ENCODE results near the gene ZNF521. TPM values are rescaled to one million over a fixed set of nuclear protein-coding genes. Genes with fewer than 3 reads are reported as not detected.

Gene ZNF521
- total and polyA plus RNA-seq, 8 donors: 0.80 to 290 (median 11.1) TPM

DNA sequence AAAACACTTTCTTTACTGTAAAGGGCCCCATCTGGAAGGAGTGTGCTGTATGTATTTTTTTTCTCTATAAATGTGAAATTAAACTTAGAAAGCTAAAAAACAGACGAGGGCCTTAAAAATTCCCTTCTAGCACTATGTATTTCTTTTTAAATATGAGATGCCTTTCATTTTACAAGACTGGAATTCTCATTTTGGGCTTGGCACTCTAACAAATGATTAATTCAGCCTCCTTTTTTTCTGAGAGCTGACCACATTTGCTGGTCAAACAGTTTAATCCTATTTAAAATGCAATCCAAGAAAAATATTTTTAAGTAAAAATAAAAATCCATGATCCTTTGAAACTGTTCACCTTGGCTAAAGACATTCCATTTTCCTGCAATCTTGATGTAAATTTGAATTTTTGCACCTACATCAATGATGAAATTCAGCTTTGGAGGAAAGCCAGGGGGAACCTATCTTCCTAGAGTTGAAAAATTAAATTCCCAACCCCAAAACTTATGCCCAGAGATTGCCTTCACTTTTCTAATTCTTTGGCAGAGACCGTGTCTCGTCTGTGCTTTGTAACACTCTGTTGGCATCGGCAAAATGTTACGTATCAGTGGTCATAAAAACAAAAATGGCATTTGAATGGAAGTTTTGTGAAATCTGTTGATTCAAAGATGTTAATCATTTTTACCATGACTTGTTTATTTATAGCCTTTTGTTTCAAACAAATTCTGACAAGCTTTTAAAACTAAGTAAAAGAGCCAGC is 284.5 kb downstream of the ZNF521 start:
- DNase-seq: no peak
- Histone ChIP-seq H3K27me3 (no peaks in the 10 kb centered on the region), H3K9me3 (no peaks in the 10 kb centered on the region), H3K27ac (no peak overlapping the region), H3K36me3 (no peaks in the 10 kb centered on the region), H3K4me3 (no peak overlapping the region), H3K4me1 (peaks cover 0 to 16% (median 0%) of the 10 kb centered on the region in 4 donors)
- intact Hi-C loops (cut with DNase I; ENCODE audit: low total_unique reads): no loop called here
- TF ChIP-seq EP300 (IDR thresholded peaks at IDR 0.05): no peak
- no peak for TF ChIP-seq POLR2AphosphoS5 (IDR thresholded peaks at IDR 0.05)
- no peak for TF ChIP-seq POLR2A (IDR thresholded peaks at IDR 0.05)
- TF ChIP-seq, protein P1, sequence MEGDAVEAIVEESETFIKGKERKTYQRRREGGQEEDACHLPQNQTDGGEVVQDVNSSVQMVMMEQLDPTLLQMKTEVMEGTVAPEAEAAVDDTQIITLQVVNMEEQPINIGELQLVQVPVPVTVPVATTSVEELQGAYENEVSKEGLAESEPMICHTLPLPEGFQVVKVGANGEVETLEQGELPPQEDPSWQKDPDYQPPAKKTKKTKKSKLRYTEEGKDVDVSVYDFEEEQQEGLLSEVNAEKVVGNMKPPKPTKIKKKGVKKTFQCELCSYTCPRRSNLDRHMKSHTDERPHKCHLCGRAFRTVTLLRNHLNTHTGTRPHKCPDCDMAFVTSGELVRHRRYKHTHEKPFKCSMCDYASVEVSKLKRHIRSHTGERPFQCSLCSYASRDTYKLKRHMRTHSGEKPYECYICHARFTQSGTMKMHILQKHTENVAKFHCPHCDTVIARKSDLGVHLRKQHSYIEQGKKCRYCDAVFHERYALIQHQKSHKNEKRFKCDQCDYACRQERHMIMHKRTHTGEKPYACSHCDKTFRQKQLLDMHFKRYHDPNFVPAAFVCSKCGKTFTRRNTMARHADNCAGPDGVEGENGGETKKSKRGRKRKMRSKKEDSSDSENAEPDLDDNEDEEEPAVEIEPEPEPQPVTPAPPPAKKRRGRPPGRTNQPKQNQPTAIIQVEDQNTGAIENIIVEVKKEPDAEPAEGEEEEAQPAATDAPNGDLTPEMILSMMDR (IDR thresholded peaks at IDR 0.05): no peak
- WGBS, 5 donors: 47 to 71% (median 68%) methylated on average over 5 of the region's 5 CpGs

DNA sequence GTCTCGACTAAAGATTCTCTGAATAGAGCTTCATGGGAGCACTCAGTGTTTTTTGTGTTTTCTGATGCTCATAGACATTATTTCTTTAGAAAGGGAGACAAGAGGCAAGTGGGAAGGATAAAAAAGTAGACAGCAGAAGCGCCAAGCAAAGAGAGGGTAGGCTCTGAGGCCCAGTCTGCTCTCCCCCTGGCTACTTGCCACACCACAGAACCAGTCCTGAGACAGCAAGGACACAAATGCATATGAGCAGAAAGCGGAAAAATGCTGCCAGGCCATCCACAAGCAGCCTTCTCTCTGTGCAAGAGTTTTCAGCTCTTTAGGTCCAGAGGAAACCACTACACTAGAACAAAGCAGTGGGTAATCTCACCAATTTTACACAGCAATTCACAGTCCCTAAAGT is 285.4 kb downstream of the ZNF521 start:
- Histone ChIP-seq H3K27ac (no peak overlapping the region), H3K27me3 (no peaks in the 10 kb centered on the region), H3K9me3 (no peaks in the 10 kb centered on the region), H3K36me3 (no peaks in the 10 kb centered on the region), H3K4me1 (peaks cover 0 to 16% (median 0%) of the 10 kb centered on the region in 4 donors), H3K4me3 (no peak overlapping the region)
- WGBS, 5 donors: 58 to 75% (median 62%) methylated on average over 3 of the region's 3 CpGs
- intact Hi-C loops (cut with DNase I; ENCODE audit: low total_unique reads): no loop called here
- TF ChIP-seq EP300 (IDR thresholded peaks at IDR 0.05): no peak
- TF ChIP-seq POLR2AphosphoS5 (IDR thresholded peaks at IDR 0.05): no peak
- TF ChIP-seq POLR2A (IDR thresholded peaks at IDR 0.05): no peak
- TF ChIP-seq, protein P1 (IDR thresholded peaks at IDR 0.05): no peak
- no peak for DNase-seq

DNA sequence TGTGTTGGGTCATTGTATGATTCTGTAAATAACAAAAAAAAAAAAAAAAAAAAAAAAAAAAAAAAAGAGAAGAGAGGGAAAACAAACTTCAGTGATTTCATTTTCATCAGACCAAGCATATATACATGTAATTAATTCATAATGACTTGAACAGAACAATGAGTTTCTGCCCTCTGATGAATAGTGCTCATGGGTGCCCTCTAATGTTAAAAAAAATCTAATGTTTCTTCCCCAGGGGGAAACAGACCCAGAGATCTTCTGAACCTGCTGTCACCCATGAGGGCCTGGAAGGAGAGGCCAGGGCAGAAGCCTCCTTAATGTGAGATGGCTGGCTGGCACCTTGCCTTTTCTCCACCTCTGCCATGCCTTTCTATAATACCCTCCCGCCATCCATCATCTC is 289.2 kb downstream of the ZNF521 start:
- intact Hi-C loops (cut with DNase I; ENCODE audit: low total_unique reads): no loop called here
- no peaks in the 10 kb centered on the region for H3K9me3 ChIP-seq
- peaks cover 0 to 8% (median 0%) of the 10 kb centered on the region in 4 donors for H3K4me1 ChIP-seq
- 92 to 100% (median 95%) methylated on average over 1 of the region's 1 CpG for WGBS, 5 donors
- no peak overlapping the region for H3K4me3 ChIP-seq
- no peaks in the 10 kb centered on the region for H3K27me3 ChIP-seq
- H3K36me3 ChIP-seq: no peaks in the 10 kb centered on the region
- H3K27ac ChIP-seq: no peak overlapping the region
- no peak for TF ChIP-seq POLR2AphosphoS5 (IDR thresholded peaks at IDR 0.05)
- TF ChIP-seq EP300 (IDR thresholded peaks at IDR 0.05): no peak
- no peak for DNase-seq

DNA sequence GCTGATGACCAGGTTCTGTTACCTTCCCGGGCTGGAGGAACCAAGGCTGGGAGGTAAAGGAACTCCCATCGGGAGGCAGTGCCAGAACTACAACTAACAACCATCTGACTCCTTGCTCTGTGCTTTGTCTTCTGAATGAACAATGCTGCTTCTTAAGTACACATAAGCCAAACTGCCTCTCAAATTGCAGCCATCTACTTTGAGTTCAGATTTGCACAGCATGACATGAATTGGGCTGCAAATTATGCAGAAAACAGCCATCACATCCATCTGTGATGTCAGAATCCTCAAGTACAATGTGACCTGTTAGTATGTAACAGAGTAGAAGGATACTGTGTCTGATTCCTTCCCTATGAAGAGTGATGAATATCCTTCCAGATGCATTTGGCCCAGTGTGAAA is 290.6 kb downstream of the ZNF521 start:
- Histone ChIP-seq H3K9me3 (no peaks in the 10 kb centered on the region), H3K4me1 (no peaks in the 10 kb centered on the region), H3K27ac (no peak overlapping the region), H3K36me3 (no peaks in the 10 kb centered on the region), H3K4me3 (no peak overlapping the region), H3K27me3 (no peaks in the 10 kb centered on the region)
- intact Hi-C loops (cut with DNase I; ENCODE audit: low total_unique reads): no loop called here
- 37 to 69% (median 55%) methylated on average over 2 of the region's 2 CpGs for WGBS, 5 donors
- no peak for DNase-seq
- TF ChIP-seq, protein P1 (IDR thresholded peaks at IDR 0.05): no peak
- no peak for TF ChIP-seq EP300 (IDR thresholded peaks at IDR 0.05)
- no peak for TF ChIP-seq POLR2AphosphoS5 (IDR thresholded peaks at IDR 0.05)
- no peak for TF ChIP-seq POLR2A (IDR thresholded peaks at IDR 0.05)

DNA sequence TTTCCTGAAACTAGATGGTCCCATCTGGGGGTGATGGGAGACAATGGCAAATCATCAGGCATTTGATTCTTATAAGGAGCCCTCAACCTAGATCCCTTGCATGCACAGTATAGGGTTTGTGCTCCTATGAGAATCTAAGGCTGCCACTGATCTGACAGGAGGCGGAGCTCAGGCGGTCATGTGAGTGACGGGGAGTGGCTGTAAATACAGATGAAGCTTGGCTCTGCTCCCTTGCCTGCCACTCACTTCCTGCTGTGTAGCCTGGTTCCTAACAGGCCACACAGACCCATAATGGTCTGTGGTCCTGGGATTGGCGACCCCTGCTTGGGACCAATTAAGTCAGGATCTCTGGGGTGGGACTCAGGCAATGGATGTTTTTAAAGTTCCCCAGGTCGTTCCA is 293.4 kb downstream of the ZNF521 start:
- TF ChIP-seq POLR2AphosphoS5 (IDR thresholded peaks at IDR 0.05) (no peak), POLR2A (IDR thresholded peaks at IDR 0.05) (no peak), EP300 (IDR thresholded peaks at IDR 0.05) (no peak)
- TF ChIP-seq, protein P1 (IDR thresholded peaks at IDR 0.05): no peak
- Histone ChIP-seq H3K27me3 (no peaks in the 10 kb centered on the region), H3K4me1 (no peaks in the 10 kb centered on the region), H3K27ac (no peak overlapping the region), H3K4me3 (no peak overlapping the region), H3K9me3 (no peaks in the 10 kb centered on the region), H3K36me3 (no peaks in the 10 kb centered on the region)
- intact Hi-C loops (cut with DNase I; ENCODE audit: low total_unique reads): no loop called here
- WGBS, 5 donors: 71 to 79% (median 78%) methylated on average over 5 of the region's 5 CpGs
- DNase-seq: no peak
